Eye (tissue), 1 donor: ENCODE measurements around the gene RAD1.

Experiments used
- DNase-seq: peaks from one replicate; pipeline ENCODE4 v3.0.0-alpha.2; 2015

The RAD1 gene

DNA sequence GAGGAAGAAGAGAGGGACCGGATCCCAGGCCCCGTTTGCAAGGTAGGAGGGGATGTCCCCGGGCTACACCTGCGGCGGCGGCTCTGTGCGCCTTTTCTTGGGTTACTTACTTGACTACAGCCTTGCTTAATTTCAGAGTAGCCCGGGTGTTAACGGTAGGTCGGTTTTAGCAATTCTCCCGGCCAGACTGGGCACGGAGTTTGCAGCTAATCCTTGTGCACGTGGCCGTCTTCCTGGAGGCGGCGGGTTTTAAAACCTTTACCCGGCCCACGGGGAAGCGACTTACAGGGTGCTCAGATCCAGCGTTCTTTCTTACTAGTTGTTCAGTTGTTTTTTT lies 520 bp upstream of the RAD1 start:
- DNase-seq = no peak

DNA sequence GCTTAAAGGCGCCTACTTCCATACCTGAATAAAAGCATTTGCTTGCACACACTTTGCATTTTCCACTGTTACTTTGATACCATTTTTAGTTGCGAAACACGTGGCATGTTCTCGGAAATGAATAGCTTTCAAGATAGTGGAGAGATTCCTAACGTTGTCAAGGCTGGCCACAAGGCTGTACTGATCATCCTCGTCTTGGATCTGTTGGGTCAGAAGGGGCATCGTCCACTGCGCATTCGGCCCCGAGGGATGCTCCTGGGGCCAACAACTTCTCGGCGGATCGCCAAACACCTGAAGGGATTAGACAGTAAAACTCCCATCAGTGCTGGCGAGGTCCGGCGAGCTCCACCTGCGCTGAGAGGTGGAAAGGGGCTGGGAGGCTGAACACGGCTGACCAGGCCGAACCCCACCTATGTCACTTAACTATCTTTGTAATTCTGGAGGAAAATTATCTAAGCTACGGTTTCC lies 599 bp downstream of the RAD1 start:
- no peak for DNase-seq

DNA sequence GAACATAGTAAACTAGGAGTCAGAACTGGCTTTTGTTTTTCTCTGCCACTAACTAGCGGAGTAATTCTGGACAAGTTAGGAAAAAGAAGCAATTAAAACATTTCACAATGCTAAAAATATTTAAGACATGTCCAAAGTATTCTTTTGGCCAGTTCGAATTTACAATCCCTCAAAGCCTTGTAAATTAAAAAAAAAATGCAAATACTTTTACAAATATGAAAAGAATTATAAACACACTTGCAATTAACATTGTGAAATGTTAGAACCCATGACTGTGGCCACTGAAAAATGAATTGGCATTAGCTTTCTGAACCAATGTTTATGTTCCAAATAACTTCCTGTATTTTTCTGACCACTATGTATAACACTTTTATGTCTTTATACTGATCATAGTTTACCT lies 2.2 kb downstream of the RAD1 start:
- no peak for DNase-seq

DNA sequence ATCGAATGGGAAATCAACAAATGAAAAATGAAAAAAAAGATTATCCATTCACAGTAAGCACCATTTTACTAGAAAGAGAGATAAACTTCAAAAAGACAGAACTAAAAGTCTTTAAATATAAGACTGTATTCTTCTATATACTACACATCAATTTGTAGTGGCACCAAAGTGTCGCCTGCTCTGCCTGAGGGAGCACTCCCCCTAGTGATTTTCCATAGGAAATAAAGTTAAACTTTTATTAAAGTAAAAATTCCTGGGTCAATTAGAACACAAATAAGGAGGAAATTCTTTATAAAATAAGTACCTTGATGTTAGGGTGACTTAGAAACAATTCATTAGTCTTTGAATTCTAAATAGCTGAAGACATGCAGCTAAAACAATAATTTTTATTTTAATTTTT lies 9.7 kb downstream of the RAD1 start:
- DNase-seq = no peak

DNA sequence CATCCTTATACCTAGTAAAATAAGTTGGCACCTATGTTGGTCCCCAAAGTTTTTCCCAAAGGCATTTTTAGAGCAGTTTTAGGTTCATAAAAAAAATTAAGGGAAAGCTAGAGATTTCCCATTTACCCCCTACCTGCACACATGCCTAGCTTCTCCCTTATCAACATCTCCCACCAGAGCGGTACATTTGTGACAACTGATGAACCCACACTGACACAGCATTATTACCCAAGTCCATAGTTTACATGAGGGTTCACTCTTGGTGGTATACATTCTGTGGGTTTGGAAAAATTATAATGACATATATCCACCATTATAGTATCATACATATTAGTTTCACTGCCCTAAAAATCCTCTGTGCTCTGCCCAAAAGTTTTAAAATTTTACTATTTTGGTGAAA lies 12.0 kb downstream of the RAD1 start:
- DNase-seq = no peak

DNA sequence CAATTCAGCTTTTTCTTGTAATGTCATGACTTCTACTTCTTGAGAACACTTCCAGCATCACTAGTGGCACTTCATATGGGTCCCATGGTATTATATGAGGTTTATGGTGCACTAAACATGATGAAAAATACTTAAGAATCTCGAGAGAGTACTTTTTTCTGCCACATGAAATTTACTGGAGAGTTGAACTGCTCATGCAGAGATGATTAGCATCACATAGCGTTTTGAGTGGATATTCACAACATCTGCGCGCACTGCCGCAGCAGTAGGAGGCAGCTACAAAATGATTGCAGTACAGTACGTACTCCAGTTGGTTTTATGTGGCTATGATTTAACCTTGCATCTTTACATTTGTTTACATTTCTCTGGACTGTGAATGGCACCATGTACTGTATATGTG lies 14.7 kb downstream of the RAD1 start:
- peak; percentile 51 for DNase-seq

DNA sequence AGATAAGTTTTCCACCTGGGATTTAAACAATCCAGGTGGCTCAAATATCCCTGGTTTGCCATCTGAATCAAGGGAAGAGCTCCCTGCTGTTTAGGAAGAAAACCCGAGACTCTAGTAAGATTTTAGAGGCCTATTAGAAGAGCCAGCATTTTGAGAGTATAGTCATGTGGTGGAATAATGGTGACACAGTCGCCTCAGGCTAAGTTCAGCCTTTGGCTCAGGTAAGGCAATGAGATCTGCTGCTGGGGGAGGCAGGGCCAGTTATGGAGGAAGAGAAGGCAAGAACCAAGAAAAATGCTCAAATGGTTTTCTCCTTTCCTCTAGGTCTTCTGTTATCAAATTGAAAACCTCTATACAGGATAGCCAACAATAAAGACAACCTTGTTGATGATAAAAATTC lies 16.2 kb downstream of the RAD1 start:
- no peak for DNase-seq

DNA sequence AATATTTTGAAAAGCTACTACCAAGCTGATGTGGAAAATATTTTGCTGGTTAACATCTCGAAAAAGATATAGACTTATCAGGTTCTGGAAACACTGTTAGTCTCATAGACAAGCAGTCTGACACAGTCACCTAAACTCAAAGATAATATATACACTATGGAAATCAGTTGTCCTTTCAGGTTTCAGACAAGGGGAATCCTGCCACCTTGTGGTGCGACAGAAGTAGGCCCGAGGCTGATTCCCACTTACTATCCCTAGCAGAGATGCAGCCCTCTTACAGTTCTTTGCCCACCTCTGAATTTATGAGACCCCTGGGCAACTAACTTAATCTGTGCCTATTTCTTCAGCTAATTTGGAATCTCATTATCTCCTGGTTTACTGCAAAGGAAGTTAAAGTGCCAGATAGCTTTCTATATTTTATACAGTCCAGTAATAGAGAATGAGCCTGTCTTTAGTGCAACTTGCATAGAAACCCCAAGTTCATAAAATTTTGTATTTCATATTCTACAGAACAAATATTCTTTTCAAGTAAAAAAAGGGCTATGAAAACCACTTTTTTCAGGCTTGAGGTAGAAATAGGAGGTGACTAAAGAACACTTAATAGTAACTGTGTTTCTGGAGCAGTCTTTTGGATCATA lies 16.9 kb downstream of the RAD1 start:
- DNase-seq = peak; percentile 92

DNA sequence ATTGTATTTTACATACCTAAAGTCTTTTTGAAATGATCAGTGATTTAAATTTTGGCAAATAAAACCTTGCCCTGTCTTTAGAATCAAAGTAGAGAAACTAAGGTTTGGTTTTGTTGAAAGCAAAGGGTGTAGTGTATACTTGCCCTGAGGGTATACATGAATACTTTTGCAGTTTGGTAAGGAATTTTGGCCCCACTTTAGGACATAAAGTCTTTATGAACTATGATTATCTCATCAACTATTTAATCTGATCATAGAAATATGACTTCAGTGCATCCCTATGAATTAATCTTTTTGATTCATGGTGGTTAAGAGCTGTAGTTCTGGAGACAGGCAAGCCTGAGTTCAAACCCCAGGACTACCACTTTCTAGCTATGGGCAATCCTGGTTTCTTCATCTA lies 17.7 kb downstream of the RAD1 start:
- DNase-seq = no peak

DNA sequence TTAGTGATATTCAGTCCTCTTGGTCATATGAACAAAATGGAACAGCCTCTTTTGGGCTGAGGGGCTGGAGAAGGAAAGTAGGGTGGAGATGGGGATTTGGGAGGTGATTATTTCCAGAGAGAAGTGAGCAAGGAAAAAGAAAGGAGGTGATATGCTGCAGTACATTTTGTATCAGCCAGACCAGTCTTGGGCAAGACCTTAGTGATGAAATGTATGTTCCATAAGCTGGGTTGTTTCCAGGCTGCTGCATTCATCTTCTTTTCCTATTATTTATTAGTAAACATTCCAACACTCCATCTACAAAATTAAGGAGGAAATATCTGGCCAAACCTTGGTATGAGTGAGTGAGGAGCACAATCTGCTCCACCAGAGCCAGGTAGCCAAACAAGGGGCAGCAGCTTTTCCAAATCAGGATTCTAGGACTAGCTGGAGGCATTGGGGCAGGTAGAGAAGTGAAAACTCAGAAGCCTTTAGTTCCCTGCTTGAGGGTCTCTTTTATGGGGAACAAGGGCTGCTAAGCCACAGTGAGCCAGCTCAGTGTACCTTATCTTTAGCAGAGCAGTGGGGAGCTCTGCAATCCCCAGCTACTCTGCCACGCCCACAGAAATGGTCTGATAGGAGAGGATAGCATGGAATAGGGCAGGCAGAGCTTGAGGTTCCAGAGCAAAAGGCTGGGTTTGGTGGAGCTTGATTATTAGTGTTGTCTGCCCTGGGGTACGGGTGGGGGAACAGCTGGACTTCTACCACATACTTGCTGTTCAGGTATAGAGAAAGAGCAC lies 19.5 kb downstream of the RAD1 start:
- no peak for DNase-seq

DNA sequence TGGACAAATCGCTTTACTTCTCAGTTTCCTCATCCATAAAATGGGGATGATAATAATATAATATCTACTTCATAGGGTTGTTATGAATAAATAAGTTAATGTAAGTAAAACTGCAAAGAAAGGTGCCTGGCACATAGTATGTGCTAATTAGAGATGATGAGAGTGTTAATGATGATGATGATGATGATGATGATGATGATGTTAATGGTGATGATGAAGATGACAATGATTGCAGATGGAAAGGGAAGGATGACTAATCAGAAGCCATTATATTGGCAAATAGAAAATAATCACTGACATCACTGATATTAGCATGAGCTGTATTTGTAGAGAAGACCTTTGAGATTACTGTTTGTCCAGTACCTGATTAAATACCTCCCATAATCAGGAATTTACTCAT lies 20.6 kb downstream of the RAD1 start:
- DNase-seq = no peak

DNA sequence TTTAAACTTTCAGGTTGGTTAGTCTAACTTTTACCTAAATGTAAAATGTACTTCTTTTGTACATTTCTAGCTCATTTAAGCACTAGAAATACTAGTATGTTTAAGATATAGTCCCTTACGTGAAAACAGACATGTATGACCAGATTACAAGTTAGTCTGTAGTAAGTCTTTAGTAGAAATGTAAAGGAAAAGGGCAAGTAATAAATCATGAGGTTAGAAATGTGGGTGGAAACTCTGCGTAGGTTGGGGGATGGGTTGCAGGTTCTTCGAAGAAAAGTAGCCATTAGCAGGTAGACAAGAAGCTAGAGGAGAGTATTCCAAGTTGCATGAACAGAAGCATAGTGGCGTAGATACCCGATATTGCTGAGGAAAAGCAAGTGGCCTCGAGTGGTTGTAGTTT lies 22.9 kb downstream of the RAD1 start:
- DNase-seq = no peak

DNA sequence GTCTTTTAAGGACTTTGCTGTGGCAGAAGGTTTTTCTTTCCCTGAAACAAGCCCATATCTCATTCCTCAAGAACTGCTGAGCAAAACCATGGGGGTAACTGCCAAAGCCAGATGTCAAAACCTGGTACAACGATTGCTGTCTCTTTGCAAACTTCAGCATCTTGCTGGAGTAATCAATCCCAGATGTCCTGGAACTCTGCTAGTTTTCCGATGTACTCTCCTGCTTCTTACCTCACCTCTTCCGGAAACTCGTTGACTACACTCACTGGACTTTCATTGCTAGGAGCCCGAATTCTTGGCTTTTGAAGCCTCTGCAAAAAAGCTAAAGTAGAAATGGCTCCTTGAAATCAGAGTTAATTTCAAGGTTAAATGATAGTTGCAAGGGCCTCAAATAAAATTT lies 23.3 kb downstream of the RAD1 start:
- DNase-seq = peak; percentile 70

DNA sequence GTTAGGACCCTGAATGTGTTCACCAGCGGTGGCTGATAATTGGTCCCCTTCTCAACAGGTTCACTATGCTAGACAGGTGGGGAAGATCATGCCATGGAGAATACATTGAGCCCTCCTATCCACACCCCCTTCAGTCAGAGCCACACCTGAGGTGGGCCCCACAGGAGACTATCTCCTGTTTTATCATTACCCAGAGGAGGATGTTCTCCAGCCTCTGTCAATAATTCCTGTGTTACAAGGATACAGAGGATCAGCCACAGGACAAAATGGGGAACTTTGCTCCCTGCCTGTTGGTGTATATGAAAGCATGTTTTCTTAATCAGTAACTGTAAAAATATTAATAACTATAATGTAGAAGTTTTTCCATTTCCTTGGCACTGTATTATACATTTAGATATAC lies 25.9 kb downstream of the RAD1 start:
- no peak for DNase-seq

DNA sequence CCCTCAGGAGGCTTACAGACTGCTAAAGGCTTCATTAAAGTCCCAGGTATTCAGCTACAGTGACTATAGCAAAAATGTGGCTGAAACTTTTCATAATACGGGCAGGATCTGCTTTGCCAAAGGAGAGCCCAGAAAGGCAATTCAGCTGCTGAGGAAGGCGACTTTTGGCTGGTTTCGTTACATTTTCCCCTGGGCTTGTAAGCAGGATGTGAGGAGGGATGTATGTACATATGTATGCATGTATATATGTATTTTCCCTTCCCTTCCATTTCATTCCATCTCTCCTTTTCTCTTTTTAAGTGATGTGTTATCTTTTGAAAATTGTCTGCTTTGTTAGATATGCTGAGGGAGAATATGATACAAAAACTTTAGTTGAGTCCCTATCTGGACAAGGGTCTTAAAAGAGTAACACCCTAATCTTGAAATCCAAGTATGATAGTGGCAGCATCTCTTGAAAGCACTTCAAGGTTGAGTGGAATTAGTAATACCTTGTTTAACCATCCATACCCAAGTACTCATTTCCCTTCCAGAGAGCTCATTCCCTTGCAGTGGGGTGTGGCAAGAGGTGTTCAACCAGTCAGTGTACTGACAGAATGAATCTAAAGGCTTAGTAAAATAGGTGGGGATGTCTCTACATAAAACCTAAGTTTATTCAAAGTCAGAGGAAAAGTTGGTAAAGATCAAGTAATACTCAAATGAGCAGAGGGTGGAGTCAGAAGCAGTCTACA lies 28.7 kb downstream of the RAD1 start:
- no peak for DNase-seq

DNA sequence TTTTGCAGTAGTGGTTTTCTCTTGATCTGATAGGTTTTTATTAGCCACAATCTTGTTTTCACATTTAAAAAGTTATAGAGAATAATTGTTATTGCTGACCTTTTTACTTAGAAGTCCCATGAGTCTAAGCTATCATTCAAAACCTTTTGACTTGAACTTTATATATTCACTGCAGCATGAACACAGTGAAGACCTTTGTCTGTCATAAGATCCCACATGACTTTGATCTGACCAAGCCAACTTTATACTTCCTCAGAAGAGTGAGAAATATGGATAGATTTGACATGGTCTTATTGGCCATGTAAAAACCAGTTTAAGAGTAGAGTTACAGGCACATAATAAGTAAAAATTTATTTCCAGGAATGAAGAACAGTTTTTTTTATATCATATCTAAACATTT lies 34.1 kb downstream of the RAD1 start:
- no peak for DNase-seq

DNA sequence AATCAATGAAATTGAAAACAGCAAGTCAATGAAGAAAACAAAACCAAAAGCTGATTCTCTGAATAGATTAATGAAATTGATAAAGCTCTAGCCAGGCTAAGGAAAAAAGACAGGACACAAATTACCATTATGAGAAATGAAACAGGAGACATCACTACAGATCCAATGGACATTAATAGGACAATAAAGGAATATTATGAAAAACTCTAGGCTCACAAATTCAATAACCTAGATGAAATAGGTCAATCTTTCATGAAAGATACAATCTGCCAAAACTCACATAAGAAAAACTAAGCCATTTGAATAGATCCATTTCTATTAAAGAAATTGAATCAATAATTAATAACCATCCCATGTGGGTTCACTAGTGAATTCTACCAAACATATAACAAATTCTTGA lies 39.0 kb downstream of the RAD1 start:
- peak; percentile 31 for DNase-seq

DNA sequence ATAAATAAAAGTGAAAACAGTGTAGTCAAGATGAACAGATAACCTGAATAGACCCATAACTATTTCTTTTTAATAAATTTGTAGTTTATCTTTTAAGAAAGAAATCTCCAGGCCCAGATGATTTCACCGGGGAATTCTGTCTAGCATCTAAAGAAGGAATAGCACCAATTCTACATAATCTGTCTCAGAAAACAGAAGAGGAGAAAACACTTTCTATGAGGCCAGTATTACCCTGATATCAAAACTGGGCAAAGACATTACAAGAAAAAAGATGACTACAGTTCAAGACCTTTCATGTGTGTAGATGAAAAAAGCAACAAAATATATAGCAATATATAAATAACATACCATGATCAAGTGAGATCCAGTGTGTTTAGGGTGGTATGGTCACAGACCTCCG lies 44.9 kb downstream of the RAD1 start:
- DNase-seq = no peak

DNA sequence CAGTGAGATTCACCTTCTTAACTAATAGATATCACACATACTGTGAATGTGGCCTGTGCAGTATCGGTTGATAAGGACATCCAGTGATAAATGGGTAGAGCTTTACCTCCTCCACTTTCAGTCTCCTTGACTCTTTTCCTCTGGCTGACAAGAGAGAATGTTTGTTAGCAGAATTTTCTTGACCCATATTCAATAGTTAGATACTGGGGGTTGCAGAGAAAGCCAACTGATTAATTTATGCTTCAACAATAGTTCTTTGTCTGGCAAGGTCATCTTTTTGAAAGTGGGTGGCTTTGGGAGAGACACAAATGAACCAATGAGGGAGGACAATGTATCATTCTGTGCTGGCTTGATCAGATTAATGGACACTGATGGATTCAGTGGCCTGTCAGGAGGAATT lies 46.0 kb downstream of the RAD1 start:
- peak; percentile 93 for DNase-seq

DNA sequence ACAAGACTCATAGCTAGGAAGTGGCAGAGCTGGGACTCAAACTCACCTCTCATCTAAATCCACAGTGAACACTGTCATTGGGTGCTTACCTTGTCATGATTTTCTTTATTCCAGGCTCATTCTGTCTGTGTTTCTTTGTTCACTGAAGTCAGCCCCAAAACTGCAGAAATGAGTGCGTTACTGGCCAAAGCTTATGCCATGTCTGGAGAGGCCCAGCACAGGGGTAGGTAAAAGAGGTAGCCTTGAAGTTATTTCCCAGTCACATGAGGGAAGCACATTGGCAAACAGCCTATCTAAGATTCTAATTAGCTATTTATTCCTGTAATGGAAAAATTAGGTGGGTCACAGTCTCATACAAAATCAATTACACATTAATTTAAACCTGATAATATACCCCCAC lies 46.5 kb downstream of the RAD1 start:
- DNase-seq = peak; percentile 66

DNA sequence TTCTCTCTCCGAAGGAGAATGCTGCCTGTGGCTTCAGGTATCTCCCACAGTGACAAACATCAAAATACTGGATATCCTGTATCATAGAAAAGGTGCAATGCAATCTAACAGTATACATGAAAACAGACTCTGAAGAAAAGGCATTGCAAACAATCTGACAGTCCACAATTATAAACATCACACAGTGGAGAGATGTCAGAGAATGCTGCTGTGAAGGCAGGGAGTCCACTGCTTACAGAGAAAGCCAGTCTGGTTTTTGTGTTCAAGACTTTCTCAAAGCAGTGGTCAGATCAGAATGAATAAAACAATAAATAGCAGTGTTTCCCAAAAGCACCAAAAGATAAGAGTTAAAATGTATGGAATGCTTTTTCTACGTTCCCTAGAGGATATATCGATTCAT lies 47.6 kb downstream of the RAD1 start:
- DNase-seq = no peak

DNA sequence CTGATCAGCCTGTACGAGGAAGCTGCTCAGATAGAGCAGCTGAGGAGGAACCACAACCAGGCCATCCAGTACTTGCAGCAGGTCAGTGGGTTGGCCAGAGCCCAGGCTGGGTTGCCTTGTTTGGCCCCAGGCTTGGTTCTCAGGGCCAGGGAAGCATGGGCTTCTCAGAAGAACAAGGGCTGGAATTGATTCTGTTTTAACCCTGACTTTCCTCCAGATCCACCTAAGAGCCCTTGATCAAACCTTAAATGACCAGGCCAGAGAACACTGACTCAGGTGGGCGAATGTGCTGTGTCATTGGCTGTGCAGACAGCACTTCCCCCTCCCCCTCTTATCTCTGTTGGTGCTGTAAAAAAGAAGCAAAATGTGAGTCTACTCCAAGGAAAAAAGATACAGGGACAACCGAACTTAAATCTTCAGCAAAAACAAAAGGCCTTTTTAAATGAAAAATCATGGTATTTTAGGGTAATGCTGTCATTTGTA lies 48.3 kb downstream of the RAD1 start:
- DNase-seq = peak; percentile 29

DNA sequence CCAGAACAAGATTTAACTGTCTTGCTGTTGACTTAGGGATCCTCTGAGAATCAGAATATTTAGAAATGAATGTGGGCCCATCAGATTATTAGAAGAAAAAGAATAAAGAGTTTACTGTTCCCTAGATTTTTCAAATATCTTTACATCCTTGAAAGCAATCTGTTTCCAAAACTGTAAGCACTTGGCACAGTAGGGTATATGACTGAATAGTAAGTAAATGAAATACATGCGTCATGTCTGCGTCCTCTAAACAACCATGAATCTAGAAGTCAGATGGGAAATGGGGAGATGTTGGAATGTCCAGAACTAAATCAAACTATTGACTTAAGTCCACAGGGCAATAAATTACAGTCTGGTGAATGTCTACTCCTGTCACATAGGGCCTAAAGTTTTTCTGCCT lies 50.2 kb downstream of the RAD1 start:
- DNase-seq = no peak

DNA sequence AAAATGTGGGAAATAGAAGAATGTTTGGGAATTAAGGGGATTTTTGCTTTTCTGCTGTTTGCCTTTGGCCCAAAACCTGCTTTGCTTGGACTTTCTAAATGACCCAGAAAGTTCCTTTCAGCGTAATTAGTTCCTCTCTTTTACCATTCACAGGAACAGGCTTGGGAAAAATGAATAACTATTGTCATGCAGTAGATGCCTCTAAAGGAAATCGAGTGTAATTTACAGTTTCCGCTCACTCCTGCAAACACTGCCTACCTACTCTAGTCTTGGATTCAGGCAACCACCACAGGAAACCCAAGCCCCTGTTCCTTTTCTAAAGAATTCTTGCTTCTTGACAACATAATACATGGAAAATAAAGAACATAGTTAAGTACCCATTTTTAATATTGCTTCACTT lies 51.4 kb downstream of the RAD1 start:
- DNase-seq = no peak
